Muscle of arm (tissue), 12 donors: ENCODE results near the gene GPC1. TPM values are rescaled to one million over a fixed set of nuclear protein-coding genes. Genes with fewer than 3 reads are reported as not detected.
"Not testable (repeated sequence)": the region's sequence is repeated elsewhere in the genome, so short reads cannot be mapped to it uniquely, and the experiment has no call there.

Experiments
- DNase-seq: peaks from one replicate; pipeline ENCODE4 v3.0.0-alpha.2; 2013
- polyA plus RNA-seq, 12 donors: library from polyadenylated mRNA; unstranded; fragments of 120-200 nt; gene quantifications; one replicate each; pipeline ENCODE4 v1.2.1, GENCODE V29; 2013; ENCODE audit not compliant: insufficient read length in 12 of 12

Gene GPC1
- polyA plus RNA-seq, 12 donors, result 67.3 to 145 (median 81.0) TPM; not detected in 1

DNA sequence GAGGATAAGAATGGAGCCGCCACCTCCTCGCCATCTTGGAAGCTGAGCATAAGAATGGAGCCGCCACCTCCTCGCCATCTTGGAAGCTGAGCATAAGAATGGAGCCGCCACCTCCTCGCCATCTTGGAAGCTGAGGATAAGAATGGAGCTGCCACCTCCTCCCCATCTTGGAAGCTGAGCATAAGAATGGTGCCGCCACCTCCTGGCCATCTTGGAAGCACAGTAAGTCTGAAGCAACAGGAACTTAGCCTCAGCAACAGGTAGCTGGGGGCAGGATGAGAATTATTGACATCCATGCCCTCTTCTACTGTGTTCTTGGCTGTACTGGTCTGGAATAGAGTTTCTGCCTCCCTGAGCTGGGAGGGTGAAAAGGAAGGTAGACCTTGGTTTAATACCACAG is 61.6 kb downstream of the GPC1 start:
- not testable (repeated sequence) for DNase-seq

DNA sequence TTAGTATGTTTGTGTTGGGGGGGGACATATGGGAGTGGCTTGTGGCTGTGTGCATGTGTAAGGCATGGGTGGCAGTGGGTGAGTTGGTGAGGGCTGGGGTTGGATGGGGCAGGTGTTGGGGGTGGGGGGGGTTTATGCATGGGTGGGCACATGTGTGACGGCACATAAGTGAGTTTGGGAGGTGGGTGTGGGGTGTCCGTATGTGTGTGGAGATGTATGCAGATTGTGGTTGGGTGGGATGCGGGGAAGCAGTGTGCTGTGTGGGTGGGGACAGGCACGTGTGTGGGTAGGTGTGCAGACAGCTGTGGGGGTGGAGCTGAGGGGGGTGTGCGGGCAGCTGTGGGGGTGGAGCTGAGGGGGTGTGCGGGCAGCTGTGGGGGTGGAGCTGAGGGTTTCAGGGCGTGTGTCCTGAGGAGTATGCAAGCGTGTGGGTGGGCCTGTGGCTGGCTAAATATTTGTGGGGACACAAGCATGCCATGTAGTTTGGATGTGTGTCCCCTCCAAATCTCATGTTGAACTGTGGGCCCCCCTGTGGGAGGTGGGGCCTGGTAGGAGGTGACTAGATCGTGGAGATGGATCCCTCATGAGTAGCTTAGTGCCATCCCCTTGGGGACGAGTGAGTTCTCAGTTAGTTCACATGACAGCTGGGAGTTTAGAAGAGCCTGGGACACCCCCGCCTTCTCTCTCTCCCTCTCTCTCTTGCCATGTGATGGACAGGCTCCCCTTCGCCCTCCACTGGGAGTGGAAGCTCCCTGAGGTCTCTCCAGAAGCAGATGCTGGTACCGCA is 62.9 kb downstream of the GPC1 start:
- DNase-seq, result no peak

- no peak for DNase-seq
Measured at GRCh38 chr2:240498958-240499260, 63.4 kb downstream of the GPC1 start.

- no peak for DNase-seq
Measured at GRCh38 chr2:240499309-240500301, 64.1 kb downstream of the GPC1 start.

DNA sequence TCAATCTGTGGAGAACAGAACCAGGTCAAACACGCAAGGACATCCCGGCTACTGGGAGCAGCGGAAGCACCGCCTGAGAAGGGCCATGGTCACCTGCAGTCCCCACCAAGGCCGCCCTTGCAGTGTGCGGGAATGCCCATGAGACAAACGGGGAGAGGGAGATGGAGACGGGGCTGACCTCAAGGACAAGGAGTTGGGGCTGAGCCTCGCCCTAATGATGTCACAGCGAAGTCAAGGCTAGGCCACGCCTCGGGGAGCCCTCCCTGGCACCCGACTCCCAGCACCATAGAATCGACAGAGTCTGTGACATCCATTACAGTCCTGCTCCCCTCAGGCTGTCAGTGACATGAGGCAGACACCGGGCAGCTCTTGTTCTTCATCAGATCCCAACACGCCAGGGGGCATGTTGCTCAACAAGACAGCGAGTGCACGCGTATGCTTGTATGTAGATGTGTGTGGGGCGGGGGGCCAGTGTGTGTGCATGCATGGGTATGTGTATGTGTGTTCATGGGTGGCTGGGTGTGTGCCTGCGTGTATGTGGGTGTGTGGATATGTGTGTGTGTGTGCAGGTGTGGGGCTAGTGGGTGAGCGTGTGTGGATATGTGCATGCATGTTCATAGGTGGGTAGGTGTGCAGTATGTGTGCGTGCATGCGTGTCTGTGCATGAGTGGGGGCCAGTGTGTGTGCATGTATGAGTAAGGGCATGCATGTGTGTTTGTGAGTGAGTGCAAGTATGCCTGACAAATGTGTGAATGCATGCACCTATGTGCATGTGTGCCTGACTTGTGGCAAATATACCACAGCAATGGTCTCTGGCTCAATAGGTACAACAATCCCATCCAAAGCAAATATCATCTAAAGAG is 65.3 kb downstream of the GPC1 start:
- no peak for DNase-seq

DNA sequence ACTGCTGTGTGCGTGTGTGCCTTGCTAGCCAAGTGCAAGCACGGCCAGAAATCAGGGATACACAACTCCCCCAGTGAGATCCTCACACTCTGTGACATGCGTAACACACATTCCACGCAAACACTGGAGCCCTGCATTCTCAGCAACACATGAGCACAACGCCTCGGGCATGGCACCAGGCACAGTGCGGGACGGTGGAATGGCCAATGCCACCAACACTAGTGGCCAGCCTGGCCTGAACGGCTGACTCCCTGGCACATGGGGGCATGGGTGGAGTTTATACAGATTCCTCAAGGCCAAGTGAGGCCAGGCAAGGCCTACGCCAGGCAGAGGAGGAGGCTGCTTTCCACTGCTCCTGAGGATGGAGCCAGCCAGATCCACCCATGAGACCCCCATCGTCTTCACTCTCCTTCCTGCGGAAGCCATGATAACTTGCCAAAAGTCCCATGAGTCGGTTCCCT is 66.1 kb downstream of the GPC1 start:
- no peak for DNase-seq

- no peak for DNase-seq
Measured at GRCh38 chr2:240502059-240502429, 66.6 kb downstream of the GPC1 start.

GRCh38 chr2:240502430-240503121 is 67.1 kb downstream of the GPC1 start:
- DNase-seq, result no peak

- DNase-seq, result no peak
Measured at GRCh38 chr2:240503375-240503774, 67.9 kb downstream of the GPC1 start.

GRCh38 chr2:240503848-240504247 is 68.4 kb downstream of the GPC1 start:
- DNase-seq, result no peak

- DNase-seq, result no peak
Measured at GRCh38 chr2:240505910-240506309, 70.4 kb downstream of the GPC1 start.

DNA sequence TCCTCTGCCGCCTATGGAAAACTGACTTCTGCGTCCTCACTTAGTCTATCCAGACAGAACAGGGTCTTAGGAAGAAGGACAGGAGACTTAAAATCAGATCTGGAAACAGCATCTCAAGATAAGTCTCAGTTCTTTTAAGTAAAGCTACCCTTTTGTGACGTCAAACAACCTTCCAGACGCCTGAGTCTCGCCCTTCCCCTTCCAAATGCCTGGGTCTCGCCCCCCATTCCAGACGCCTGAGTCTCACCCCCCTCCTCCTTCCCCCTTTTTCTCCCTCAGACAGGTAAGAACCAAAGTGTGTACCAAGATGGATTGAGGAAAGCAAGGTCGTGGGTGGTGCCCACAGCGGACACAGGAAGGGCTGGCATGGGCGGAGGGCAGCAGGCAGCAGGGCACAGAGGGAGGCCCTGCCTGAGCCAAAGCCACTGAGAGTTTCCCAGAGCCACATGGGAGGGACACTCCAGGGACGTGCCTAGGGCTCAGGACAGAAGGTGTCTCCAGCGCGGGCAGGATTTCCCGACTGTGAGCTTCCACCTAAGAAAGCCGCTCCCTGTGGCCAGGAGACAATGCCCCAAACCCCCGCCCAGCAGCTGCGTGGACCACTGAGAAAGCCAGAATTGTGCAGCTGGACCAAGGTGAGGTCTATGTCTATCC is 71.1 kb downstream of the GPC1 start:
- no peak for DNase-seq

GRCh38 chr2:240507060-240507777 is 71.8 kb downstream of the GPC1 start:
- DNase-seq, result no peak

- no peak for DNase-seq
Measured at GRCh38 chr2:240507778-240508251, 72.4 kb downstream of the GPC1 start.

DNA sequence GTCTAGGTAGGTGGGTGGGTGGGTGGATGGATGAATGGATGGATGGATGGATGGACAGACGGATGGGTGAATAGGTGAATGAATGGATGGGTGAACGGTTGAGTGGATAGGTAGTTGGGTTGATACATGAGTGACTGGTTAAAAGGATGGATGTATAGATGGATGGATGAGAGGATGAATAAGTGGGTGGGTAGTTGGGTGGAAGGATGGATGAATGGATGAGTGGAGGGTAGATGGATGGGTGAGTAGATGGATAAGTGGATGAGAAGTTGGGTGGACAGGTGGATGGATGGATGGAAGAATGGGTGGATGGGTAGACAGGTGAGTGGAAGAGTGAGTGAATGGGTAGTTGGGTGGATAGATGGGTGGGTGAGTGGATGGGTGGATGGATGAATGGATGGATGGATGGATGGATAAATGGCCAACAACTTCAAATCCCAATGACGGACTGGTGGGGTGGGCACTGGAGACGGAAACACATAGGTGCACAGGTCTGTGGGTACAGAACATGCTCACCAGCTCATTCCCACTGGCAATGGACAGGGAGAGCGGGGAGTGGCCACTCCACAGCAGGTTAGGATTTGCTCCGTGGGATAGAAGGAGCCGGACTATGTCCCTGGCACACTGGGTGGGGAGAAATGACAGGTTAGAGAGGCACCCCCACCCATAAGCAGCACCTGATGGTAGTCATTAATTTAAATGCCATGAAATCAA is 73.5 kb downstream of the GPC1 start:
- no peak for DNase-seq

GRCh38 chr2:240509667-240510512 is 74.4 kb downstream of the GPC1 start:
- DNase-seq, result no peak

DNA sequence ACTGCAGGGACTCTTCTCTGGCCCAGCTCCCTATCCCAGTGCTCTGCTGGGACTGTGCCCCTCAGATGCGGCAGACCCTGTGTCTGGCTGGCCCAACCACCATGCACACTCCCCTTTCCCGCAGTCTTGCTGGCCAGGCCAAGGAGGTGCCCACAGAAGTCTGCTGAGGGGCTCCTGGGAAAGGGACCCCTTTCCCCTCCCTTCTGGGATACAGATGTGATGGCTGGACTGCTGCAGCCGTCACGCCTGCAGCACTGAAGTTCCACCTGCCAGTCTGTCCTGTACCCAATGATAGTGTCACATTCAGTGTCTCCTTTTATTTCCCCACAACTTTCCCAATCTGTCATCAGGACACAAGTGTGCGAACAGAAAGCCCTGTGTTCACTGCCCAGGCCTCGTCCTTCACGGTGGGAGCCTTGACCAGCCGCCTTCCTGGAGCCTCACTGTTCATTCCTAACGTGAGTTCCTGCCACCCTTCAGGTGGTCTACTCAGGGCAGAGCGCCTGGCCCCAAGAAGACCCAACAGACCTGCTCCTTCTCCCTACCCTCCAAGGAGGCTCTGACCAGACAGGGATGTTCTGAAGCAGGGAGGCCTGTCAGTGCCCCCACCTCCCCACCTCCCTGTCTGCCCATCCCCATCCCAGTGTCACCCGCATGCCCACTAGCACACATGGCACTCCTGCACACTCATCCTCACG is 75.2 kb downstream of the GPC1 start:
- no peak for DNase-seq
